ENCODE measurements around the gene HPS1.
"Not testable (repeated sequence)": the region's sequence is repeated elsewhere in the genome, so short reads cannot be mapped to it uniquely, and the experiment has no call there.

HPS1 gene

GRCh38 chr10:98396096-98397063, 50.4 kb downstream of the HPS1 start:
- no peak for FAIRE-seq
- no peak for DNase-seq (ENCODE audit: insufficient read length, low spot score)

DNA sequence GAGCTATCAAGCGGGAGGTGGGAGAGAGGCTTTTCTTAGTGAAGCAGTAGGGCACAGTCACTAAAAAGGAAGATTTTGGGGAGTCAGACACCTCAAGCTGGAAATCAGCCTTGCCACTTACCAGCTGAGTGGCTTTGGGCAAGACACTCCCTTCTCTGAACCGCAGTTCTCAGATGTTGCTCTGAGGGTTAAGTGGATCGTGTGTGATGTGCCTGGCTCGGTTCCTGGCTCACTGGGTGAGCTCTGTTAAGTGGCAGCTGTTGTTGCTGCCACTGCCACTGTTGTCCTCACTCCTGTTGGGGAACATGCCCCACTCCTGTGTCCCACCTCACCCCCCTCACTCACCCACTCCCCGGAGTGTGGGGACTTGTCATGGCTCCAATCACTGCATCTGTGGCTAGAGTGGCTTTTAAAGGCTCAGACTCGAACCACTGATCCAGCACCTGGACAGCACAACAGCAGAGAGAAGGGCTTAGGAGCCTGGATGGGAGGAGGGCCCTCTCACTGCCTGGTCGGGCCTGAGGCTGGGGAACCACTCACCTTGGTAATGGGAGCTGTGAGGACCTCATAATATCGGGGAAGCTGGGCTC, 51.8 kb downstream of the HPS1 start:
- FAIRE-seq = no peak
- no peak for DNase-seq (ENCODE audit: insufficient read length, low spot score)

GRCh38 chr10:98391578-98391991, 55.1 kb downstream of the HPS1 start:
- no peak for DNase-seq (ENCODE audit: insufficient read length, low spot score)
- FAIRE-seq = no peak

- no peak for FAIRE-seq
- no peak for DNase-seq (ENCODE audit: insufficient read length, low spot score)
Measured at GRCh38 chr10:98391065-98391464, 55.7 kb downstream of the HPS1 start.

GRCh38 chr10:98390406-98390805, 56.3 kb downstream of the HPS1 start:
- FAIRE-seq (no peak), DNase-seq (ENCODE audit: insufficient read length, low spot score) (no peak)

DNA sequence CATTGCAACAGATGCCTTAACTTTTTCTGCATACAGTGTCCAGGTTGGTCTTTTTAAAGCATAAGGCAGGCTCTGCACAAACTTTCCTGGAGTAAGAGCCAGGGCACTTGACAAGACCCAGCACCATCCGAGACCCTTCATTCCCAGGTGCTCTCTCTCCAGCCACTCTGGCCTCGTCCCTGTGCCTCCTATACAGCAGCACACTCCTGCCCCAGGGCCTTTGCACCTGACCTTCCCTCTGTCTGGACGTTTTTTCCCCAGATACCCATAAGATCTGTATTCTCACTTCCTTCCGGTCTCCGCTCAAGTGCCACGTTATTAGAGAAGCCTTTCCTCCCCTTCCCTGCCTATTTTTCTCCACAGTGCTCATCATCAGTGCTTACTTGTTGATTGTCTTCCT, 57.3 kb downstream of the HPS1 start:
- FAIRE-seq (no peak), DNase-seq (ENCODE audit: insufficient read length, low spot score) (no peak)

DNA sequence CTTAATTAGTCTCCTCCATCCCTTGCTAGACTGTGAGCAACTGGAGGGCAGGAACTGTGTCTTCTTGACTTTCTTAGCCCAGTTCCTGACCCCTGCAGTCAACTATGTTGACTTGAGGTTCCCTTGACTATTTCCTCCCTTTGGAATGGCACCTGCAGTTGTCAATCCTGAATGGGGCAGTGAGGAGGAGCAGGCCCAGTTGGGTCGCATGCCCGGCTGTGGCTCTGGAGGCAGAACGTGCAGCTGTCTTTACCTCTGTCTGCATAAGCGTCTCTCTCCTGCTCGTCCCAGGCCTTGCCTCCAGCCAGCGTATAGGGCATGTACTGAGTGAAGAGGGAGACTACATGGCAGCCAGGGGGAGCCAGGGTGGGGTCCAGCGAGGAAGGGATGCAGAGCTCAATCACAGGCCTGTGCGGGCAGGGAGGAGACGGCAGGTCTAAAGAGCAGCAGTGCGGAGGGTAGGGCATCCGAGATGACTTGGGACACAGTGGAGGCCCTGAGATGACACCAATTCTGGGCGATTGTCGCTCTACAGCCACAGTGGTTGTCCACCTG, 58.6 kb downstream of the HPS1 start:
- FAIRE-seq = no peak
- DNase-seq (ENCODE audit: insufficient read length, low spot score) = no peak

GRCh38 chr10:98384531-98385133, 62.1 kb downstream of the HPS1 start:
- DNase-seq (ENCODE audit: insufficient read length, low spot score) = no peak
- no peak for FAIRE-seq

GRCh38 chr10:98383869-98384268, 62.9 kb downstream of the HPS1 start:
- FAIRE-seq (no peak), DNase-seq (ENCODE audit: insufficient read length, low spot score) (no peak)

DNA sequence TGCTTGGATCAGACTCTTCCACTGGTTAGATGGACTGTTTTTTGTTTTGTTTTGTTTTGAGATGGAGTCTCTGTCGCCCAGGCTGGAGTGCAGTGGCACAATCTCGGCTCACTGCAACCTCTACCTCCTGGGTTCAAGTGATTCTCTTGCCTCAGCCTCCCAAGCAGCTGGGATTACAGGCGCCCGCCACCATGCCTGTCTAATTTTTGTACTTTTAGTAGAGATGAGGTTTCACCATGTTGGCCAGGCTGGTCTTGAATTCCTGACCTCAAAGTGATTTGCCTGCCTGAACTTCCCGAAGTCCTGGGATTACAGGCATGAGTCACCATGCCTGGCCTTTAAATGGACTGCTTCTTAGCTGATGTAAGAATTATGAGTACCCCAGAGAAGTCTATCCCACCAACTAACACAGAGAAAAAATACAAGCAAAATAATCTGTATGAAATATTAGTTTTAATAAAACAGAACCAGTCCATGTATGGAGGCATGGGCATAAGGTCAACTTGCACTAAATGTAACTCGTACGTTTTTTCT, 63.5 kb downstream of the HPS1 start:
- FAIRE-seq = not testable (repeated sequence)

GRCh38 chr10:98382691-98383101, 64.0 kb downstream of the HPS1 start:
- no peak for FAIRE-seq
- no peak for DNase-seq (ENCODE audit: insufficient read length, low spot score)

More for the DNA sequence above, 63.5 kb downstream of the HPS1 start:
- DNase-seq (ENCODE audit: insufficient read length, low spot score) = not testable (repeated sequence)

DNA sequence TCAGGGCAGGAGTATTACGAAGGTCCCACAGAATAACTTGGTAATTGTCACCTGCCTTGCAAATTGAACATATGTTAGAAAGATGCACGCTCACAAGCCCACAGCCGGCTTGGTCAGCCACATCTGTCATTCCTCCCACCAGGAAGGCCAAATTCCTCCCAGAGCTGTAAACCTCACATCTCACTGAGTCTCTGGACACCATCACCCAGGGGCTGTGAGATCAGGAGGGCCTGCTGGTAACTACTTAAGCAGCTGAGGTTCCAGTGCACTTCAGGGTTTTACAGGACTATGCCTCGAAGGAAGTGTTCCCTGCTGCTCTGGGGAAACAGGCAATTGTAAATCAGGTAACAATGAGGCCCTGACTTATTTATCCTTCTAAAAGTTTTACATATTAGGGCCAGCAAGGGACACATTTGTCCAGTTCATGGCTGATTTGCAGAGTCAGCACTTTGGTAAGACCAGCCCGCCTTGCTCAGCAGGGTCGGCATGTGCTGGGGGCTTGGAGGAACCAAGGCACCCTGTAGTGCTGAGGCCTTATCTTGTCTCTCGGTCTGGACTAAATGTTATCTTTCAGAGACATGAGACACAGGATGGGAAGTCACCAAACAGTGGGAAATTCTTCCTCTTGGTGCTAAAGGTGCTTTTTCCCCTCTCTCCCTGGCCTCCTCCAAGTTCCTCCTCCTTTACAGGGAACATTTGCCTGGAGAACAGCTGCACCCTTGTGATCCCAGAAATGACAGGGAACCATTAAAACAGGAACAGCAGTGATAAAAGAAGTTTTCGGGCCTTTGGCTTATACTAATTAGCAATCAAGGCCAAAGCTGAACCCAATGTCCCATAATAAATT, 66.0 kb downstream of the HPS1 start:
- FAIRE-seq = no peak
- DNase-seq (ENCODE audit: insufficient read length, low spot score) = no peak

DNA sequence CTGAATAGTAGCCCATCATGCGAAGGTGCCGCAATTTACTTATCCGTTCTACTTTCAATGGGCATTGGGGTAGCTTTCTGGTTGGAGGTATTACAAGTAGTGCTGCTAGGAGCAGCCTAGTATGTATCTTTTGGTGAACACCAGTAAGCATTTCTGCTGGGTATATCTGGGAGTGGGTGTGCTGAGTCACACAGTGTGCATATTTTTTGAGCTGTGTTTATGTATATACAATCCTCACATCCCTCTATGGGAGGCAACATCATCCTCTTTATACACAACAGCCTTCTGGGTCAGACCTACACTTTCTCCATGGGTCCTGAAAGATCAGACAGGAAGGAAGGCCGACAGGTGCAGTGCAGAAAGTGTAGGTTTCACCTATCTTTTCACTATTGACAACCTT, 68.0 kb downstream of the HPS1 start:
- DNase-seq (ENCODE audit: insufficient read length, low spot score) (no peak), FAIRE-seq (no peak)

DNA sequence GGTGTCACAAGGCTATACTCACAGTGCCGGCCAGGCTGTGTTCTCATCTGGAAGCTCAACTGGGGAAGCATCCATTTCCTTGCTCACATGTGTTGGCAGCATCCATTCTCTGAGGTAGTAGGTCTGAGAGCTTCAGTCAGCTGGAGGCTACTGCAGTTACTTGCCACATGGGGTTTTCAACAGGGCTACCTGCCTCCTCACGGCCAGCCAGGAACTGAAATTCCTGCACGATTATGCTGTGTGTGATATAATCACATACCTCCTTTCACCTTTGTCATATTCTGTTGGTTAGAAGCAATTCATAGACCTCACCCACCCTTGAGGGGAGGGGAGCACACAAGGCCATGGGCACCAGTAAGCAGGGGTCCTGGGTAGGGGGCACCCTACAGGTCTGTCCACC, 69.2 kb downstream of the HPS1 start:
- DNase-seq (ENCODE audit: insufficient read length, low spot score) = no peak
- no peak for FAIRE-seq

GRCh38 chr10:98377001-98377400, 69.7 kb downstream of the HPS1 start:
- no peak for FAIRE-seq
- no peak for DNase-seq (ENCODE audit: insufficient read length, low spot score)

DNA sequence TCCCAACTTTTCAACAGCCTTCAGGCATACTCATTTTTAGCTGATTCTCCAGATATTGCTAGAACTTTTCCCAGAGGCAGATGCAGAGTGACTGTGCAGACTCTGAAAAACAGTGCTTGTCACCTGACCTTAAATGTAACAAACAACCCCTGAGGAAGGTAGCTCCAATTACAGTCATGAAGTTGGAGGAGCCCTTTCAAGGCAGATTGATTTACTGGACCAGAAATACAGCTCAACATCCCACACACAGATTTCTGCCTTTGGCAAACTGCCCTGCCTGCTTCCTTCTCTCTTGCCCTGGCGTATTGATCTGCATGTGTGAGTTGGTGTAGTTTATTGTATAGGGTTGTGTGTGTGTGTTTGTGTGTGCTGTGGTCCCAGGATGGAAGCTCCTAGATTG, 70.2 kb downstream of the HPS1 start:
- no peak for DNase-seq (ENCODE audit: insufficient read length, low spot score)
- no peak for FAIRE-seq

GRCh38 chr10:98374217-98374985, 72.3 kb downstream of the HPS1 start:
- DNase-seq (ENCODE audit: insufficient read length, low spot score) (no peak), FAIRE-seq (no peak)

- no peak for FAIRE-seq
Measured at GRCh38 chr10:98373260-98374040, 73.3 kb downstream of the HPS1 start.

More at GRCh38 chr10:98373260-98374040, 73.3 kb downstream of the HPS1 start:
- DNase-seq (ENCODE audit: insufficient read length, low spot score) = no peak
